Measurements from ENCODE around the gene PRDM15.

The PRDM15 gene

GRCh38 chr21:41868062-41868710, 11.0 kb downstream of the PRDM15 start:
- no peaks in the 10 kb centered on the region for H3K9me3 ChIP-seq (replicated peaks; ENCODE audit: insufficient read depth, low read length)
- H3K4me2 ChIP-seq (ENCODE audit: low read depth, low read length), result peak overlapping the region; percentile 71
- H3K4me3 ChIP-seq (ENCODE audit: low read length), result peak overlapping the region; percentile 43
- H3K9me2 ChIP-seq (replicated peaks; ENCODE audit: insufficient read depth, low read length), result no peaks in the 10 kb centered on the region
- TF ChIP-seq CTCF (IDR thresholded peaks at IDR 0.05; ENCODE audit: low read length) (peak; percentile 15), EZH2 (optimal IDR thresholded peaks at IDR 0.05; ENCODE audit: low read depth, low read length) (no peak)
- H3K9ac ChIP-seq (ENCODE audit: low read length), result peak overlapping the region; percentile 54
- peaks cover 45% of the 10 kb centered on the region for H3F3A ChIP-seq (ENCODE audit: insufficient read depth, low read length)
- peaks cover 34% of the 10 kb centered on the region for H3K79me2 ChIP-seq (ENCODE audit: low read length)
- H3K27ac ChIP-seq (ENCODE audit: low read length), result peak overlapping the region; percentile 86
- peak; percentile 97 for DNase-seq
- no peaks in the 10 kb centered on the region for H4K20me1 ChIP-seq (ENCODE audit: insufficient read depth, low read length)
- peaks cover 54% of the 10 kb centered on the region for H3K4me1 ChIP-seq (ENCODE audit: low read length)
- peak overlapping the region; percentile 8; the same call in 1 of the 2 replicates for H2AFZ ChIP-seq (ENCODE audit: low read length)
- H3K36me3 ChIP-seq (replicated peaks; ENCODE audit: insufficient read depth, low read length), result no peaks in the 10 kb centered on the region
- H3K27me3 ChIP-seq (replicated peaks; ENCODE audit: insufficient read depth, low read length), result no peaks in the 10 kb centered on the region

GRCh38 chr21:41867313-41867712, 11.8 kb downstream of the PRDM15 start:
- Histone ChIP-seq H3K36me3 (replicated peaks; ENCODE audit: insufficient read depth, low read length) (no peaks in the 10 kb centered on the region), H3K4me2 (ENCODE audit: low read depth, low read length) (peak overlapping the region; percentile 71; the same call in 1 of the 2 replicates)

DNA sequence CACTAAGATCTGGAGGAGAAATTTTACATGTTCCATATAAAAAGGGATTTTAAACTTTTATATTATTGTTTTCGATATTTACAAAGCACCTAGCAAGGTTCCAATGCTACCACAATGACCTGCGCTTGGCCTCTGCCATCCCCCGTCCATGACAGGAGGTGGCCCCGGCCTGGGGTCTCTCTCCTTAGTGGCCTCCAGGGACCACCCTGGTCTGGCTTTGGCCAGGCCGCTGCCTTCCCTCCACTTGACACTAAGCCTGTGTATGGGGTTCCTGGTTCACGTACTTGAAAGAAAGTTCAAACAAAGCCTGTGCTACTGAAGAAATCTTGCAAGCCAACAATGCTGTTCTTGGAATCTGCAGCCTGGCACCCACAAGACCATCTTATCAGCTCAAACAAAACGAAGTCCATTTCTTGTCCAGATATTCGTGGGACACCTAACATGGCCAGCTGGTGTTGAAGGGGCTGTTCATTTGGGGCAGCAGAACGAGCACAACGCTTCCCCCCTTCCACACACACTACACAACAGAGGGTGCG, 12.8 kb downstream of the PRDM15 start:
- H3K4me2 ChIP-seq (ENCODE audit: low read depth, low read length), result 0 out of 2 replicates have a peak overlapping the region, but pooled peaks have one; percentile 93

More at GRCh38 chr21:41867313-41867712, 11.8 kb downstream of the PRDM15 start:
- no peak for DNase-seq
- no peak for TF ChIP-seq CTCF (IDR thresholded peaks at IDR 0.05; ENCODE audit: low read length)
- no peak for TF ChIP-seq EZH2 (optimal IDR thresholded peaks at IDR 0.05; ENCODE audit: low read depth, low read length)
- TF ChIP-seq EZH2phosphoT487 (IDR thresholded peaks at IDR 0.05; ENCODE audit: low read length), result no peak
- Histone ChIP-seq H4K20me1 (ENCODE audit: insufficient read depth, low read length) (no peaks in the 10 kb centered on the region), H3K27ac (ENCODE audit: low read length) (peak overlapping the region; percentile 86; the same call in 1 of the 2 replicates), H3F3A (ENCODE audit: insufficient read depth, low read length) (peaks cover 45% of the 10 kb centered on the region), H3K27me3 (replicated peaks; ENCODE audit: insufficient read depth, low read length) (no peaks in the 10 kb centered on the region), H3K79me2 (ENCODE audit: low read length) (peaks cover 38% of the 10 kb centered on the region), H3K9ac (ENCODE audit: low read length) (peak overlapping the region; percentile 54; the same call in 1 of the 2 replicates), H3K9me2 (replicated peaks; ENCODE audit: insufficient read depth, low read length) (no peaks in the 10 kb centered on the region), H2AFZ (ENCODE audit: low read length) (no peak overlapping the region), H3K9me3 (replicated peaks; ENCODE audit: insufficient read depth, low read length) (no peaks in the 10 kb centered on the region), H3K4me3 (ENCODE audit: low read length) (no peak overlapping the region), H3K4me1 (ENCODE audit: low read length) (peaks cover 52% of the 10 kb centered on the region)

More for the DNA sequence above, 12.8 kb downstream of the PRDM15 start:
- peaks cover 47% of the 10 kb centered on the region for H3K79me2 ChIP-seq (ENCODE audit: low read length)
- H3K27me3 ChIP-seq (replicated peaks; ENCODE audit: insufficient read depth, low read length), result no peaks in the 10 kb centered on the region
- H2AFZ ChIP-seq (ENCODE audit: low read length), result no peak overlapping the region
- no peaks in the 10 kb centered on the region for H3K36me3 ChIP-seq (replicated peaks; ENCODE audit: insufficient read depth, low read length)
- no peak overlapping the region for H3K9ac ChIP-seq (ENCODE audit: low read length)
- H3K9me2 ChIP-seq (replicated peaks; ENCODE audit: insufficient read depth, low read length), result no peaks in the 10 kb centered on the region
- TF ChIP-seq EZH2phosphoT487 (IDR thresholded peaks at IDR 0.05; ENCODE audit: low read length) (no peak), CTCF (IDR thresholded peaks at IDR 0.05; ENCODE audit: low read length) (no peak), EZH2 (optimal IDR thresholded peaks at IDR 0.05; ENCODE audit: low read depth, low read length) (no peak)
- H3K9me3 ChIP-seq (replicated peaks; ENCODE audit: insufficient read depth, low read length), result no peaks in the 10 kb centered on the region
- peaks cover 45% of the 10 kb centered on the region for H3F3A ChIP-seq (ENCODE audit: insufficient read depth, low read length)
- peaks cover 56% of the 10 kb centered on the region for H3K4me1 ChIP-seq (ENCODE audit: low read length)
- H3K4me3 ChIP-seq (ENCODE audit: low read length), result no peak overlapping the region
- DNase-seq, result no peak
- peak overlapping the region; percentile 84; the same call in 1 of the 2 replicates for H3K27ac ChIP-seq (ENCODE audit: low read length)
- H4K20me1 ChIP-seq (ENCODE audit: insufficient read depth, low read length), result no peaks in the 10 kb centered on the region
